Fibroblast of the aortic adventitia (primary cell): ENCODE data around the gene UIMC1. TPM values are rescaled to one million over a fixed set of nuclear protein-coding genes. Genes with fewer than 3 reads are reported as not detected.
"Not testable (repeated sequence)": the region's sequence is repeated elsewhere in the genome, so short reads cannot be mapped to it uniquely, and the experiment has no call there.

Source experiments
- DNase-seq: peaks from one replicate; pipeline ENCODE4 v3.0.0-alpha.2; 2010; ENCODE audit warnings: low read depth
- H3K4me3 ChIP-seq: 2 replicates; pipeline ENCODE4 v1.5.1; 2011; ENCODE audit warnings: low read depth, mild to moderate bottlenecking, control low read depth, low read length, moderate library complexity
- CTCF ChIP-seq: IDR thresholded peaks from 2 replicates; pipeline ENCODE4 v1.5.1; 2011; ENCODE audit warnings: mild to moderate bottlenecking, low read length, control low read depth, inconsistent platforms; ENCODE audit not compliant: insufficient read depth
- total RNA-seq: library from RNA; depleted of rRNA; stranded (reverse); fragments of >200 nt; gene quantifications from 2 replicates; pipeline ENCODE4 v1.2.3, GENCODE V29; 2012; ENCODE audit warnings: low replicate concordance

The UIMC1 gene
- 34.7 and 76.8 TPM in 2 replicates for total RNA-seq

DNA sequence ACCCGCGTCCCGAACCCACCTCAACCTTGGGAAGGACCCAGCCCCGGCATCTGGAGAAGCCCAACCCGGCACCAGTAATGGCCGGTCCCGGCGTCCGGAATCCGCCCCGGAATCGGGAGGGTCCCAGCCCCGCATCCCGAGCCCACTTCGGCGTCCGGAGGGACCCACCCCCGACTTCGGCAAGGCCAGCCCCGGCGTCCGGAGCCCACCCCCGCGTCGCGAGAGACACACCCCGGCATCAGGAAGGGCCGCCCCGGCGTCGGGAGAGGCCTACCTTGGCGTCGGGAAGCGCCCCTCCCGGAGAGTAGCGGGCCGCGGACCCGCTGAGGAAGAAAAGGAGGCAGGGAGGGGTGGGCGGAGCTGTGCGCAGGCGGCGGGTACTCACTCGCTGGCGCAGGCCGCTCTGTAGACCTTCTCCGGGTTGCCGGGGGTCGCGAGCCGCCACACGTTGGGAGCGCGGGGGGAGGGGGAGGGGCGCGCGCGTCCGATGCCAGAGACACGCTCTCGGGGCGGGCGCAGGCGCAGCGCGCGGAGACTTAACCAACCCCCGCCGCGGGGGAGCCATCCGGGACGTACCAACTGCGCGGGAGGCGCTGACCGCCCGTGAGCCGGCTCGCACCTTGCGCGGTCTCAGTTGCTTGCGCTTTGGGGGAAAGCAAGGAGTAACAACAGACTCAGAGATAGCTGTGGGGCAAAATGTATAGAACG is at the start of gene UIMC1:
TSS of gene UIMC1 (minus strand) at position 515 of the 708 bp plus-strand sequence. CDS start 24,164 bp downstream, outside the sequence.
- TF ChIP-seq CTCF: no peak
- peak within 1 kb of the TSS; percentile 96 for H3K4me3 ChIP-seq
- DNase-seq: peak; percentile 88

DNA sequence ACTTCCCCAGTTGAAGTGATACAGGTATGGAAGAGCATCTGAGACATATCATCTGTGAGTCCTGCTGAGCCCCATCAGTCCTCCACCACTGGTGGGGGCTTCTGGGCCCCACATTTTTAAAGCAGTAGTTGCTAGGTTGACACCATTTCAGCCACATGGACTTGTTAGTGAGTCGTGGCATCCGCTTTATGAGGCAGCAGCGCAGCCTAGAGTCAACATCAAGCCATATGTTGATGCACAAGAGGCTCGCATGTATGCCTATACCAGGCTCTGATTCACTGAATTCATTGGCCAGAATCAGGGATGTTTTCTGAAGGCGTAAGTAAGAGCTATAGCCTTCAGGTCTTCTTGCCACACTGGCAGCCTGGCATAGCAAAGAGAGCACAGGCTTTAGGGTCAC is 42.7 kb upstream of the UIMC1 start:
- TF ChIP-seq CTCF: no peak
- H3K4me3 ChIP-seq: no peak overlapping the region
- no peak for DNase-seq

GRCh38 chr5:177048531-177048930 is 42.0 kb upstream of the UIMC1 start:
- not testable (repeated sequence) for DNase-seq, H3K4me3 ChIP-seq

DNA sequence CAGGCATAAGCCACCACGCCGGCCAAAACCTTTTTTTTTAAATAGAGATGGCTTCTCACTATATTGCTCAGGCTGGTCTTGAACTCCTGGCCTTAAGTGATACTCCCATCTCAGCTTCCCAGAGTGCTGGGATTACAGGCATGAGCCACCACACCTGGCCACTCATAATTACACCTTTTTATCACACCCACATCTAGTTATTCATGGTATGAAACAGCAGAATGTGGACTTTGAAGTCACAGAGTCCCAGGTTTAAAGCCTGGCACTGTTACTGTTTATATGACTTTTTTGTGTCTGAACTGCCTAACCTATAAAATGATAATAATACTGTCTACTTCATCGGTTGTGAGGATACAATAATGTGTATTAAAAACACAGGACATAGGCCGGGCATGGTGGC is 39.1 kb upstream of the UIMC1 start:
- no peak overlapping the region for H3K4me3 ChIP-seq
- no peak for DNase-seq
- no peak for TF ChIP-seq CTCF

- no peak overlapping the region for H3K4me3 ChIP-seq
- no peak for DNase-seq
- TF ChIP-seq CTCF: no peak
Observed at GRCh38 chr5:177044641-177045040, 38.1 kb upstream of the UIMC1 start.

DNA sequence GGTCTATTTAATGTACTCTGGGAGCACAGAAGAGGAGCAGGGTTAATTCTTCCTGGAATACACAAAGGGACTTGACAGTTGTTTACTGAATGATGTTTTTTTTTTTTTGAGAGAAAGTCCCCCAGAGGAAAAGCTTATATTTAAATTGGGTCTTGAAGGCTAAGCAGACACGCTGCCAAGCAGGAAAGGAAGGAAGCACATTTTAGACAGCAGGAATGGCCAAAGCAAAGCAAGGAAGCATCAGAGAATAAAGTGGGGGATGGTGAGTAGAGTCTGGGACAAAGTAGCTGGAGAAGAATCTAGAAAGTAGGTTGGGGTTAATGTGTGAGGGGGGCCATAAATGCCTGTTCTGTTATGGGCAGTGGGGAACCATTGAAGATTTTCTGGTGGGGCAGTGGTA is 37.4 kb upstream of the UIMC1 start:
- no peak for TF ChIP-seq CTCF
- no peak overlapping the region for H3K4me3 ChIP-seq
- DNase-seq: no peak

DNA sequence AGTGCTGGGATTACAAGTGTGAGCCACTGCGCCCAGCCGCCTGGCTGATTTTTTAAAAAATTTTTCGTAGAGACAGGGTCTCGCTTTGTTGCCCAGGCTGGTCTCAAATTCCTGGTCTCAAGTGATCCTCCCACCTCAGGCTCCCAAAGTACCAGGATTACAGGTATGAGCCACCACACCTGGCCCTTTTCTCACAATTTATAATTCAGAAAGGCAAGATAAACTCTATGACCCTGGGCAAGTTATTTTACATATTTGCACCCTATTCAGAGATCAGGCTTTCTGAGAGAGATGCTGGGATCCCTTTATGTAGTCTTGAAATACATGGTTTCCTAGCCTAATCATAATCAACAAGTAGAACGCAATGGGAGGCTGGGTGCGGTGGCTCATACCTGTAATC is 36.5 kb upstream of the UIMC1 start:
- no peak for TF ChIP-seq CTCF
- DNase-seq: no peak
- H3K4me3 ChIP-seq: no peak overlapping the region
